OCI-LY1 (cell line): ENCODE data around the gene MAPKAPK3.

ENCODE experiments used
- H2AFZ ChIP-seq: fragments of 200-600 bp; sonication (generic), shearing (Covaris generic); 2 replicates; pipeline ENCODE4 v1.6.0; 2014; ENCODE audit warnings: antibody characterized with exemption, mild to moderate bottlenecking, low read length
- H3F3A ChIP-seq: fragments of 200-600 bp; sonication (generic), shearing (Covaris generic); 2 replicates; pipeline ENCODE4 v1.6.0; 2014; ENCODE audit warnings: mild to moderate bottlenecking, antibody characterized with exemption, low read length, moderate library complexity; ENCODE audit not compliant: insufficient read depth
- H3K27ac ChIP-seq: fragments of 200-600 bp; sonication (generic); 2 replicates; pipeline ENCODE4 v1.5.1; 2014; ENCODE audit warnings: low read length, mixed run types, mild to moderate bottlenecking, low read depth; ENCODE audit not compliant: poor library complexity, severe bottlenecking
- H3K27me3 ChIP-seq: fragments of 200-600 bp; sonication (generic); 2 replicates; pipeline ENCODE4 v1.6.0; 2014; ENCODE audit warnings: antibody characterized with exemption, mild to moderate bottlenecking, low read length, moderate library complexity; ENCODE audit not compliant: insufficient read depth
- H3K36me3 ChIP-seq: fragments of 200-600 bp; sonication (generic); 2 replicates; pipeline ENCODE4 v1.6.1; 2014; ENCODE audit warnings: mild to moderate bottlenecking, antibody characterized with exemption, low read length, moderate library complexity, mixed read lengths; ENCODE audit not compliant: insufficient read depth
- H3K4me1 ChIP-seq: fragments of 200-600 bp; sonication (generic); 2 replicates; pipeline ENCODE4 v1.5.1; 2014; ENCODE audit warnings: mild to moderate bottlenecking, low read length, moderate library complexity; ENCODE audit not compliant: insufficient read depth, severe bottlenecking
- H3K4me2 ChIP-seq: fragments of 200-600 bp; sonication (generic), shearing (Covaris generic); 2 replicates; pipeline ENCODE4 v1.6.1; 2014; ENCODE audit warnings: low read length
- H3K4me3 ChIP-seq: fragments of 200-600 bp; sonication (generic); 2 replicates; pipeline ENCODE4 v1.5.1; 2014; ENCODE audit warnings: low read length, low read depth, mild to moderate bottlenecking, mixed read lengths; ENCODE audit not compliant: poor library complexity, severe bottlenecking
- H3K79me2 ChIP-seq: fragments of 200-600 bp; shearing (Covaris generic); 2 replicates; pipeline ENCODE4 v1.6.1; 2016; ENCODE audit warnings: mixed run types, low read length, mixed read lengths; ENCODE audit not compliant: insufficient read depth
- H3K9ac ChIP-seq: fragments of 200-600 bp; sonication (generic), shearing (Covaris generic); 2 replicates; pipeline ENCODE4 v1.6.1; 2014; ENCODE audit warnings: mild to moderate bottlenecking, low read length, mixed read lengths
- H3K9me2 ChIP-seq: fragments of 200-600 bp; sonication (generic), shearing (Covaris generic); 2 replicates; pipeline ENCODE4 v1.6.1; 2014; ENCODE audit warnings: low read depth, mild to moderate bottlenecking, low read length, mixed read lengths
- H3K9me3 ChIP-seq: fragments of 200-600 bp; shearing (Covaris generic); 2 replicates; pipeline ENCODE4 v1.6.1; 2014; ENCODE audit warnings: low read length, mixed read lengths
- H4K20me1 ChIP-seq: fragments of 200-600 bp; sonication (generic), shearing (Covaris generic); 2 replicates; pipeline ENCODE4 v1.6.0; 2016; ENCODE audit warnings: mild to moderate bottlenecking, low read length; ENCODE audit not compliant: insufficient read depth
- EZH2 ChIP-seq: fragments of 200-600 bp; sonication (generic), shearing (Covaris generic); IDR thresholded peaks from 2 replicates; pipeline ENCODE4 v1.8.0; 2017; ENCODE audit warnings: borderline replicate concordance, mixed run types, mild to moderate bottlenecking, antibody characterized with exemption, low read length, moderate library complexity, mixed read lengths
- TF ChIP-seq, protein P1 (sequence below): fragments of 200-600 bp; sonication (generic), shearing (Covaris generic); IDR thresholded peaks from 2 replicates; pipeline ENCODE4 v1.5.1; 2017; ENCODE audit warnings: mild to moderate bottlenecking, antibody characterized with exemption, low read length, moderate library complexity, mixed read lengths

The MAPKAPK3 gene

GRCh38 chr3:50625231-50626182 lies 8.6 kb downstream of the MAPKAPK3 start:
- H3K79me2 ChIP-seq = no peaks in the 10 kb centered on the region
- no peak overlapping the region for H3K9ac ChIP-seq
- H2AFZ ChIP-seq = no peak overlapping the region
- no peaks in the 10 kb centered on the region for H3K9me3 ChIP-seq
- no peaks in the 10 kb centered on the region for H3K36me3 ChIP-seq
- no peaks in the 10 kb centered on the region for H3K9me2 ChIP-seq
- H3K27ac ChIP-seq = no peak overlapping the region
- no peak for TF ChIP-seq EZH2
- TF ChIP-seq, protein P1, sequence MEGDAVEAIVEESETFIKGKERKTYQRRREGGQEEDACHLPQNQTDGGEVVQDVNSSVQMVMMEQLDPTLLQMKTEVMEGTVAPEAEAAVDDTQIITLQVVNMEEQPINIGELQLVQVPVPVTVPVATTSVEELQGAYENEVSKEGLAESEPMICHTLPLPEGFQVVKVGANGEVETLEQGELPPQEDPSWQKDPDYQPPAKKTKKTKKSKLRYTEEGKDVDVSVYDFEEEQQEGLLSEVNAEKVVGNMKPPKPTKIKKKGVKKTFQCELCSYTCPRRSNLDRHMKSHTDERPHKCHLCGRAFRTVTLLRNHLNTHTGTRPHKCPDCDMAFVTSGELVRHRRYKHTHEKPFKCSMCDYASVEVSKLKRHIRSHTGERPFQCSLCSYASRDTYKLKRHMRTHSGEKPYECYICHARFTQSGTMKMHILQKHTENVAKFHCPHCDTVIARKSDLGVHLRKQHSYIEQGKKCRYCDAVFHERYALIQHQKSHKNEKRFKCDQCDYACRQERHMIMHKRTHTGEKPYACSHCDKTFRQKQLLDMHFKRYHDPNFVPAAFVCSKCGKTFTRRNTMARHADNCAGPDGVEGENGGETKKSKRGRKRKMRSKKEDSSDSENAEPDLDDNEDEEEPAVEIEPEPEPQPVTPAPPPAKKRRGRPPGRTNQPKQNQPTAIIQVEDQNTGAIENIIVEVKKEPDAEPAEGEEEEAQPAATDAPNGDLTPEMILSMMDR = no peak
- no peak overlapping the region for H3K4me2 ChIP-seq
- no peaks in the 10 kb centered on the region for H4K20me1 ChIP-seq
- H3K4me1 ChIP-seq = no peaks in the 10 kb centered on the region
- no peak overlapping the region for H3K4me3 ChIP-seq
- H3K27me3 ChIP-seq = no peaks in the 10 kb centered on the region
- no peaks in the 10 kb centered on the region for H3F3A ChIP-seq

DNA sequence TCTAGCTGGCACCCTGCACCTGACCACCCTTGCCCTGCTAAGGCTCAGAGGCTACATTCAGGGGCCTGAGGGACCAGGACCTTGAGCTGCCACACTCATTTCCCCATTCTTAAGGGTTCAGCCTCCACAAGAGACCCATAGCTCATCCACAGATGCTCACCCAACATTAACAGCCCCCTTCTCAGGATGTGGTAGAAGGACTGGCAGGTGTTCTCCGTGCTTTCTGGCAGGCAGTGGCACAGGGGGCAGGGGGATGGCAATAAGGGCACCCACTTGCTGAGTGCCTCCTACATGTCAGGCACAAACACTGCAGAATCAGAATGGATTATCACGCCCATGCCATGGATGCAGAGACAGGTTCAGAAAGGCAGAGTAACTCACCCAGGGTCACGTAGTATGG lies 9.4 kb downstream of the MAPKAPK3 start:
- Histone ChIP-seq H3K4me1 (no peaks in the 10 kb centered on the region), H3K36me3 (no peaks in the 10 kb centered on the region), H3F3A (no peaks in the 10 kb centered on the region), H3K27ac (no peak overlapping the region), H3K4me2 (no peak overlapping the region), H3K27me3 (no peaks in the 10 kb centered on the region), H3K4me3 (no peak overlapping the region), H2AFZ (no peak overlapping the region), H4K20me1 (no peaks in the 10 kb centered on the region), H3K9ac (no peak overlapping the region), H3K9me3 (no peaks in the 10 kb centered on the region), H3K79me2 (no peaks in the 10 kb centered on the region), H3K9me2 (no peaks in the 10 kb centered on the region)
- TF ChIP-seq, protein P1 = no peak
- TF ChIP-seq EZH2 = no peak

DNA sequence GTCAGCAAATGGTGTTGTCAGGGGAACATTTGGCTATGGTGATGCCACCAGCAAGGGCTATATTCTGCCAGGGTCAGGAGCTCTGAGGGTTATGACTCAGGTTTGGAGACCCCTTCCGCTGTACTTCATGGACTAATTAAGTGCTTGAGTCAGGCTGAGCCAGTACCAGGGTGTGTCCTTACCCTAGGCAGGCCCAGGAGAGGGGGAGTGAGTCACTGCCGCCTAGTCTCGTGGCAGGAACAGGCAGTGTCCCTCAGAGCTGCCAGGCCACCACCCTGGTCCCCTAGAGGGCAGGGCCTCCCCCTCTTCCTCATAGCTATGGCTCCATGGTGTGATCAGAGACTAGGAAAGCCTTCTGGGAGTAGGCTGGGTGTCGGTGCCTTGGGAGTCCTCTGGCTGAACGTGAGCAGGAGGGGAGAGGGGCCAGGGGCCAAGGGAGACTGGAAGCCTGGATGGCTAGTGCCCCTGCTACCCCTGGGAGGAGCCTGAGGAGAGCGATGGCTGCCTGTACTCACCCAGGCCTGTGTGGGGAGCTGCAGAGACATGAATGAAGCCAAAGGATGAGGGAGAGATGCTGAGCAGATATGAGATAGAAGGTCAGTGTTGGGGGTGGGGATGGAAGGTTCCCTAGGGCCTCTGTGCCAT lies 10.6 kb downstream of the MAPKAPK3 start:
- Histone ChIP-seq H3K4me2 (no peak overlapping the region), H3K36me3 (no peaks in the 10 kb centered on the region), H3K9me3 (no peaks in the 10 kb centered on the region), H3K79me2 (no peaks in the 10 kb centered on the region), H3K9ac (no peak overlapping the region), H3K4me3 (no peak overlapping the region), H3F3A (no peaks in the 10 kb centered on the region), H3K27ac (no peak overlapping the region), H2AFZ (no peak overlapping the region), H3K4me1 (no peaks in the 10 kb centered on the region), H4K20me1 (no peaks in the 10 kb centered on the region), H3K27me3 (no peaks in the 10 kb centered on the region), H3K9me2 (no peaks in the 10 kb centered on the region)
- TF ChIP-seq, protein P1 = 0 out of 2 replicates have a peak, but pooled peaks have one; percentile 19
- no peak for TF ChIP-seq EZH2
